Liver (tissue), 9 donors: ENCODE data around the gene GNAS-AS1. TPM values are rescaled to one million over a fixed set of nuclear protein-coding genes. Genes with fewer than 3 reads are reported as not detected.

Experiments used
- DNase-seq: peaks from one replicate; pipeline ENCODE4 v3.0.0-alpha.2; 2017; ENCODE audit warnings: low spot score
- H3K27ac ChIP-seq, 2 donors: one replicate each; pipeline ENCODE4 v1.7.0; 2013; ENCODE audit warnings: inconsistent platforms in 2 of 2, low read length in 2 of 2, control low read depth in 1 of 2, low read depth in 1 of 2, mild to moderate bottlenecking in 1 of 2
- H3K27me3 ChIP-seq, 4 donors: one replicate each; pipeline versions ENCODE4 v1.6.1 to v1.7.0; 2013; ENCODE audit warnings: low read length in 3 of 4, inconsistent platforms in 1 of 4, mild to moderate bottlenecking in 1 of 4, moderate library complexity in 1 of 4; ENCODE audit not compliant: control insufficient read depth in 4 of 4, insufficient read depth in 4 of 4
- H3K36me3 ChIP-seq, 4 donors: one replicate each; pipeline versions ENCODE4 v1.6.1 to v1.7.0; 2013; ENCODE audit warnings: low read length in 3 of 4, mild to moderate bottlenecking in 3 of 4, low read depth in 1 of 4, moderate library complexity in 1 of 4; ENCODE audit not compliant: control insufficient read depth in 4 of 4, insufficient read depth in 3 of 4
- H3K4me1 ChIP-seq, 4 donors: one replicate each; pipeline versions ENCODE4 v1.6.1 to v1.7.0; 2013; ENCODE audit warnings: low read length in 3 of 4, mild to moderate bottlenecking in 3 of 4, moderate library complexity in 1 of 4; ENCODE audit not compliant: control insufficient read depth in 4 of 4, insufficient read depth in 4 of 4
- H3K4me3 ChIP-seq, 3 donors: one replicate each; pipeline versions ENCODE4 v1.6.1 to v1.7.0; 2013; ENCODE audit warnings: low read length in 3 of 3, control low read depth in 1 of 3, low read depth in 1 of 3, mild to moderate bottlenecking in 1 of 3
- H3K9ac ChIP-seq, 2 donors: one replicate each; pipeline ENCODE4 v1.7.0; 2013; ENCODE audit warnings: low read length in 2 of 2, mild to moderate bottlenecking in 2 of 2, moderate library complexity in 2 of 2, control low read depth in 1 of 2, low read depth in 1 of 2
- H3K9me3 ChIP-seq, 4 donors: one replicate each; pipeline versions ENCODE4 v1.6.1 to v1.7.0; 2013; ENCODE audit warnings: low read length in 3 of 4; ENCODE audit not compliant: control insufficient read depth in 4 of 4
- ATF3 ChIP-seq: IDR thresholded peaks from 2 replicates; pipeline ENCODE4 v1.6.1; 2016; ENCODE audit warnings: antibody characterized with exemption
- CTCF ChIP-seq: fragments of 150-350 bp; IDR thresholded peaks from 2 replicates; pipeline ENCODE4 v1.5.1; 2017; ENCODE audit warnings: improper control_type of control experiment, low read depth, low read length; ENCODE audit not compliant: missing input control
- EGR1 ChIP-seq, 2 donors: IDR thresholded peaks; 2 replicates each; pipeline ENCODE4 v1.6.1; 2016 to 2018; ENCODE audit warnings: antibody characterized with exemption in 2 of 2, low read depth in 2 of 2
- FOXA1 ChIP-seq: IDR thresholded peaks from 2 replicates; pipeline ENCODE4 v1.6.1; 2016; ENCODE audit warnings: antibody characterized with exemption
- FOXA2 ChIP-seq: IDR thresholded peaks from 2 replicates; pipeline ENCODE4 v1.6.1; 2016; ENCODE audit warnings: antibody characterized with exemption
- GABPA ChIP-seq, 2 donors: IDR thresholded peaks in 1 of 2; conservative IDR thresholded peaks in 1 of 2; 2 replicates each; pipeline ENCODE4 v1.6.1; 2016; ENCODE audit warnings: antibody characterized with exemption in 2 of 2, mild to moderate bottlenecking in 1 of 2, moderate library complexity in 1 of 2
- HNF4A ChIP-seq, 2 donors: conservative IDR thresholded peaks; 2 replicates each; pipeline ENCODE4 v1.6.1; 2016; ENCODE audit warnings: antibody characterized with exemption in 2 of 2, mild to moderate bottlenecking in 2 of 2
- HNF4G ChIP-seq: IDR thresholded peaks from 2 replicates; pipeline ENCODE4 v1.6.1; 2016; ENCODE audit warnings: antibody characterized with exemption
- JUND ChIP-seq, 2 donors: IDR thresholded peaks; 2 replicates each; pipeline ENCODE4 v1.6.1; 2016; ENCODE audit warnings: antibody characterized with exemption in 2 of 2
- MAX ChIP-seq: IDR thresholded peaks from 2 replicates; pipeline ENCODE4 v1.6.1; 2016; ENCODE audit warnings: antibody characterized with exemption
- NR2F2 ChIP-seq: IDR thresholded peaks from 2 replicates; pipeline ENCODE4 v1.6.1; 2016; ENCODE audit warnings: antibody characterized with exemption
- RAD21 ChIP-seq, 2 donors: IDR thresholded peaks; 2 replicates each; pipeline ENCODE4 v1.6.1; 2016; ENCODE audit warnings: antibody characterized with exemption in 2 of 2, mild to moderate bottlenecking in 2 of 2
- REST ChIP-seq: IDR thresholded peaks from 2 replicates; pipeline ENCODE4 v1.6.1; 2016; ENCODE audit warnings: antibody characterized with exemption, mild to moderate bottlenecking
- RXRA ChIP-seq, 2 donors: IDR thresholded peaks; 2 replicates each; pipeline ENCODE4 v1.6.1; 2017 to 2018; ENCODE audit warnings: antibody characterized with exemption in 2 of 2, mild to moderate bottlenecking in 1 of 2
- SP1 ChIP-seq: IDR thresholded peaks from 2 replicates; pipeline ENCODE4 v1.6.1; 2018; ENCODE audit warnings: antibody characterized with exemption, mild to moderate bottlenecking
- TAF1 ChIP-seq: conservative IDR thresholded peaks from 2 replicates; pipeline ENCODE4 v1.6.1; 2016; ENCODE audit warnings: antibody characterized with exemption, mild to moderate bottlenecking
- YY1 ChIP-seq: IDR thresholded peaks from 2 replicates; pipeline ENCODE4 v1.6.1; 2016; ENCODE audit warnings: antibody characterized with exemption, mild to moderate bottlenecking
- ZBTB33 ChIP-seq: IDR thresholded peaks from 2 replicates; pipeline ENCODE4 v1.6.1; 2016; ENCODE audit warnings: antibody characterized with exemption
- WGBS: extraction: QIAGEN DNeasy Blood & Tissue Kit; methylation state at CpG from one replicate; pipeline ENCODE4 v1.1.7; 2013; 5-methylcytosine and 5-hydroxymethylcytosine counted together
- polyA plus RNA-seq, 2 donors: library from polyadenylated mRNA; stranded (reverse) in 1 of 2; unstranded in 1 of 2; fragments of 200-250 nt in 1 of 2; fragments of >200 nt in 1 of 2; fragmentation: Nextera tagmentation in 1 of 2; extraction: Ambion mirVana in 1 of 2; gene quantifications; one replicate each; pipeline versions ENCODE4 v1.2.1 to v1.2.3, GENCODE V29; 2013 to 2015
- total RNA-seq, 2 donors: library from RNA; depleted of rRNA; stranded (reverse); fragments of >200 nt; gene quantifications; one replicate each; pipeline ENCODE4 v1.2.3, GENCODE V29; 2014
- donor health status: healthy.
- donor health status: healthy.
- donor health status: healthy.
- donor health status: healthy.
- donor health status: healthy.

The GNAS-AS1 gene
- total and polyA plus RNA-seq, 4 donors: 0.08 to 0.42 (median 0.09) TPM; not detected in 1

- DNase-seq: no peak
- peaks cover 0 to 4% (median 0%) of the 10 kb centered on the region in 4 donors for H3K27me3 ChIP-seq
- H3K36me3 ChIP-seq: no peaks in the 10 kb centered on the region
- 87% methylated on average over 11 of the region's 11 CpGs for WGBS
- H3K9ac ChIP-seq: no peak overlapping the region
- no peaks in the 10 kb centered on the region for H3K9me3 ChIP-seq
- no peak overlapping the region for H3K27ac ChIP-seq
- H3K4me3 ChIP-seq: no peak overlapping the region
- no peaks in the 10 kb centered on the region for H3K4me1 ChIP-seq
- no peak for TF ChIP-seq ATF3
- no peak for TF ChIP-seq GABPA (IDR thresholded peaks at IDR 0.05 in 1 of 2, conservative IDR thresholded peaks at IDR 0.05 in 1 of 2)
- no peak for TF ChIP-seq NR2F2
- no peak for TF ChIP-seq HNF4G
- no peak for TF ChIP-seq MAX
- no peak for TF ChIP-seq RXRA (IDR thresholded peaks at IDR 0.05)
- no peak for TF ChIP-seq SP1
- no peak for TF ChIP-seq ZBTB33
- no peak for TF ChIP-seq FOXA2
- no peak for TF ChIP-seq FOXA1
- TF ChIP-seq EGR1 (IDR thresholded peaks at IDR 0.05; ENCODE audit: low read depth in 2 of 2): no peak
- TF ChIP-seq HNF4A (conservative IDR thresholded peaks at IDR 0.05): no peak
Measured at GRCh38 chr20:58802061-58802460, 48.6 kb downstream of the GNAS-AS1 start.

GRCh38 chr20:58800134-58800871 lies 50.4 kb downstream of the GNAS-AS1 start:
- TF ChIP-seq NR2F2 (no peak), JUND (IDR thresholded peaks at IDR 0.05) (no peak), SP1 (no peak), HNF4G (no peak), GABPA (IDR thresholded peaks at IDR 0.05 in 1 of 2, conservative IDR thresholded peaks at IDR 0.05 in 1 of 2) (no peak), ZBTB33 (no peak), FOXA1 (no peak), YY1 (no peak), EGR1 (IDR thresholded peaks at IDR 0.05; ENCODE audit: low read depth in 2 of 2) (no peak), RAD21 (IDR thresholded peaks at IDR 0.05) (no peak), REST (no peak), ATF3 (no peak), FOXA2 (no peak), CTCF (no peak), HNF4A (conservative IDR thresholded peaks at IDR 0.05) (no peak), MAX (no peak), RXRA (IDR thresholded peaks at IDR 0.05) (no peak), TAF1 (no peak)
- no peaks in the 10 kb centered on the region for H3K9me3 ChIP-seq
- no peak overlapping the region for H3K9ac ChIP-seq
- DNase-seq: no peak
- no peaks in the 10 kb centered on the region for H3K4me1 ChIP-seq
- no peak overlapping the region for H3K4me3 ChIP-seq
- H3K36me3 ChIP-seq: no peaks in the 10 kb centered on the region
- WGBS: 67% methylated on average over 22 of the region's 22 CpGs
- H3K27ac ChIP-seq: no peak overlapping the region
- peaks cover 0 to 9% (median 0%) of the 10 kb centered on the region in 4 donors for H3K27me3 ChIP-seq
